ENCODE results near the gene NEK1. TPM values are rescaled to one million over a fixed set of nuclear protein-coding genes. Genes with fewer than 3 reads are reported as not detected.
A peak's percentile ranks its signal among the peaks of the same experiment; 100 is the strongest.

NEK1 gene
- total RNA-seq, 1 donor from 2014 or later, result 9.4 TPM

DNA sequence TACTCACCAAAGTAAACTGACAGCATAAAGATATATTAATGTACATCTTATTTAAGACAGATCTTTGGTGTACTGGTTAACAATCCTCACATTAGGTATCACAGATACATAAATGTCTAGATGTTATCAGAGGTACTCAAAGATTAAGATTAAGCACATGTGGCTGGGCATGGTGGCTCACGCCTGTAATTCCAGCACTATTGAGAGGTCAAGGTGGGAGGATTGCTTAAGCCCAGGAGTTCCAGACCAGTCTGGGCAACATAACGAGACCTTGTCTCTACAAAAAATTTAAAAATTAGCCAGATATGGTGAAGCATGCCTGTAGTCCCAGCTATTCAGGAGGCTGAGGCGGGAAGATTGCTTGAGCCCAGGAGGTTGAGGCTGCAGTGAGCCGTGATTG is 195.9 kb downstream of the NEK1 start:
- H3K36me3 Mint-ChIP-seq (ENCODE audit: low read depth), result peaks cover 7% of the 10 kb centered on the region

DNA sequence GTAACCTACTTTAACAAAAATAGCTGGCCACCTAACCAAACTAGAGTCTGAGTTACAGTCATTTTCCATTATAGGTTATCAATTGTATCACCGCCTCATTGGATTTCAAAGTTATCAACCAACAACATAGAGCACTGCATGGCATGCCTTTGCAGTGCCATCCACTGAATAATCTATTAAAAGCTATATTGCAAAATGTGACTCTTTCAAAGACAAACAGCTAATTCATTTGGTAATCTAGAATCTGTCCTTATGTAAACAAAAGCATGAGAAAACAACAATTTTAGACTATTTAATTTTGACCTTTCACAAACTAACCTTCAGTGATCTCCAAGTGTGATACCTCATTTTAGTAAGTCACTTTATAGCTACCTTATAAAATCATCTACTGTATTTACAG is 197.5 kb downstream of the NEK1 start:
- no peak for DNase-seq (ENCODE audit: low spot score)
- intact Hi-C loops (cut with micrococcal nuclease), result loop anchor here (5.0 to 10.0 kb wide), 4 partner anchors 70 to 553 kb away; partner anchors contain the start of genes CBR4 and NEK1
- Mint-ChIP-seq H3K36me3 (ENCODE audit: low read depth) (peaks cover 7% of the 10 kb centered on the region), H3K4me3 (ENCODE audit: low read depth) (no peak overlapping the region), H3K9me3 (no peaks in the 10 kb centered on the region), H3K4me1 (ENCODE audit: low read depth) (peaks cover 44% of the 10 kb centered on the region), H3K27me3 (ENCODE audit: low read depth) (no peaks in the 10 kb centered on the region), H3K27ac (no peak overlapping the region)

More for the DNA sequence above, 195.9 kb downstream of the NEK1 start:
- intact Hi-C loops (cut with micrococcal nuclease), result loop anchor here (5.0 to 10.0 kb wide), 3 partner anchors 68 to 404 kb away; partner anchors contain the start of genes CBR4 and NEK1
- Mint-ChIP-seq H3K4me3 (ENCODE audit: low read depth) (no peak overlapping the region), H3K27me3 (ENCODE audit: low read depth) (no peaks in the 10 kb centered on the region), H3K27ac (no peak overlapping the region), H3K9me3 (no peaks in the 10 kb centered on the region), H3K4me1 (ENCODE audit: low read depth) (peaks cover 34% of the 10 kb centered on the region)
- DNase-seq (ENCODE audit: low spot score), result no peak

DNA sequence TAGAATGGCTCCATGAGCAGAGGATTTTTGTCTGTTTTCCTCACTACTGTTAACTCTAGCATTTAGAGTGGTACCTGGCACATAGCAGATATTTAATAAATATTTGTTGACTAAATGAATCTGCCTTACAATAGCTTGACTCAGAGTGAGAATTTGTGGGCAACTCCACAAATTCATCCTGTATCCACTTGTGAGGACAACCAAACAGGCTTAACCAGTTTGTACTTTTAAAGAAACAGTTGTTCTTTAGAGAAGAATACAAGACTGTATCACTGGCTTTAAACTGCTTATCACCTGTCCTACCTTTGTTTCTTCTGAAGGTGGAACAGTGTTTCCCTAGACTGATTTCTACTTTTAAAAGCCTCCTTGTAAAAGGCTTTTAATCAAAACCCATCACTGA is 200.3 kb downstream of the NEK1 start:
- no peak for DNase-seq (ENCODE audit: low spot score)
- Mint-ChIP-seq H3K4me1 (ENCODE audit: low read depth) (peaks cover 38% of the 10 kb centered on the region), H3K4me3 (ENCODE audit: low read depth) (peak overlapping the region; percentile 5), H3K9me3 (no peaks in the 10 kb centered on the region), H3K27ac (no peak overlapping the region), H3K27me3 (ENCODE audit: low read depth) (no peaks in the 10 kb centered on the region), H3K36me3 (ENCODE audit: low read depth) (peaks cover 11% of the 10 kb centered on the region)
- intact Hi-C loops (cut with micrococcal nuclease), result loop anchor here (5.0 to 10.0 kb wide), 3 partner anchors 73 to 550 kb away; partner anchors contain the start of gene NEK1

DNA sequence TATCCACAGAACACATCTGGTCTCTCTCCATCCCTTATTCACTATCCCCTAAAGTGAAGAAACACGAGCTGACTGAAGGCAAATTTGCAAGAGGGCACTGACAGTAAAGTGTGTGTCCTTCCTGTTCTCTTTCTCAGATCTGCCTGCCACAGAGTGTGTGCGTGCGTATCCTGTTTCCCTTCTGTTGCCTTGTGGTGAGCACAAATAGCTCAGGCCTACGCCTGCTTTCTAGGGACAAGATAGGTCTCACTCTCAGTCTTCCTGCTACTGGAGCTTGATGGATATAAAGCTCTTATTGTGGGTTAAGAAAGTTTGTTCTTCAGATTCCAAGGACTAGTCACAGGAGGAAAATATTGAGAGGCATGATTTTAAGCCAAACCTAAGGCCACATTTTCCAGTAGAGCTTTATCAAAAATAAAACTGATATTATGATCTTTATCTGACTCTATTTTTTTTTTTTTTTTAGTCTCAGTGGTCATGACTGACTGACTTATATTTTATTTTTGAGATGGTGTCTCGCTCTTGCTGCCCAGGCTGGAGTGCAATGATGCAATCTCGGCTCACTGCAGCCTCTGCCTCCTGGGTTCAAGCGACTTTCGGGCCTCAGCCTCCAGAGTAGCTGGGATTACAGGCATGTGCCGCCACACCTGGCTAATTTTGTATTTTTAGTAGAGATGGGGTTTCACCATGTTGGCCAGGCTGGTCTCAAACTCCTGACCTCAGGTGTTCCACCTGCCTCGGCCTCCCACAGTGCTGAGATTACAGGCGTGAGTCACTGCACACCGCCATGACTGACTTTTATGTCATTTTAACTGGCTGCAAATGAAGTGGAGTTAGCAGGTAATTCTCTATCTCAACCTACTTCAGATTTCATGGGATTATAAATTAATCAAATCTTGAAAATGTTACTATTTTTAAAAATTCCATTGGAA is 201.3 kb downstream of the NEK1 start:
- Mint-ChIP-seq H3K4me3 (ENCODE audit: low read depth) (peak overlapping the region; percentile 10), H3K27me3 (ENCODE audit: low read depth) (no peaks in the 10 kb centered on the region), H3K27ac (peak overlapping the region; percentile 51), H3K4me1 (ENCODE audit: low read depth) (peaks cover 30% of the 10 kb centered on the region), H3K36me3 (ENCODE audit: low read depth) (peaks cover 9% of the 10 kb centered on the region), H3K9me3 (no peaks in the 10 kb centered on the region)
- peak; percentile 69 for DNase-seq (ENCODE audit: low spot score)
- intact Hi-C loops (cut with micrococcal nuclease), result loop anchor here (1.0 to 10.0 kb wide), 4 partner anchors 74 to 549 kb away; partner anchors contain the start of genes NEK1 and SH3RF1

DNA sequence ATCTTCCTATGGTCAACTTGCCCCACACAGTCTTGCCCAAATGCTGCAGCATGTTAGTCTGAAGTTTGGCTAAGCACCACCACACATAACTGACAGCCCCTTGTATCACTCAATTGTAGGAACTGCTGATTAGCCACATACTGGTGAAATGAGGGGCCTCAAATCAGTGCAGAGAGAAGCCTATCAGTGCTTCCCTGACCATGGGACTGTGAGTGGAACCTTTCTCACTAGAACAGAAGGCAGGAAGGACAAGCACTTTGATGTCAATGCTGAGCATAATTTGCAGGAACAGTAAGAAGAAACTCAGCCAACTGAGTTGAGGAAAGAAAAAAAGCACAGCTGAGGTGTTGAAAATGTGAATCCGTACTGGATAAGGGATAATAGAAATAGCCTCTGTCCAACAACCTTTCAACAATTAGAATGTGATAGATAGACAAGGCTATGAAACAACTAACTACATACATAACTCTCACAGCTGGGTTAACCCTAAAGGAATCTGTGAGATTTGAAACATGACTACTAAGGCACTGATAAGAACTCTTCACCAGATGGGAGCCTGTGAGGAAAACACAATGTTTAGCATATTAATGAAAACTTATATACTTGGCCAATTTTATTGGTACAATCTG is 205.1 kb downstream of the NEK1 start:
- peaks cover 6% of the 10 kb centered on the region for H3K36me3 Mint-ChIP-seq (ENCODE audit: low read depth)

DNA sequence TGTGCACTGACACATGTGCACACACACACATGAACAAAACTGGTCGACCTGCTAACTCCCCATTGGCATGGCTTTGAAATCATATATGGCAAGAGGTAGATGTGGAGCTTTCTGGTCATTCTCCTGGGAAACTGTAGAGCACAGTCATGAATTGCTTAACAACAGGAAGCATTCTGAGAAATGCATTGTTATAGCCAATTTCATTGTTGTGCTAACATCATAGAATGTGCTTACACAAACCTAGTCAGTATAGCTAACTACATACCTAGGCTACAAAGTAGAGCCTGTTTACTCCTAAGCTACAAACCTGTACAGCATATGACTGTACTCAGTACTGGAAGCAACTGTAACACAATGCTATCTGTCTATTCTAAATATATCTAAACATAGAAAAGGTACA is 207.4 kb downstream of the NEK1 start:
- DNase-seq (ENCODE audit: low spot score), result no peak
- Mint-ChIP-seq H3K9me3 (no peaks in the 10 kb centered on the region), H3K36me3 (ENCODE audit: low read depth) (peaks cover 12% of the 10 kb centered on the region), H3K27ac (no peak overlapping the region), H3K4me1 (ENCODE audit: low read depth) (peaks cover 7% of the 10 kb centered on the region), H3K27me3 (ENCODE audit: low read depth) (no peaks in the 10 kb centered on the region), H3K4me3 (ENCODE audit: low read depth) (no peak overlapping the region)
- intact Hi-C loops (cut with micrococcal nuclease), result no loop called here

More for the DNA sequence above, 205.1 kb downstream of the NEK1 start:
- no peak for DNase-seq (ENCODE audit: low spot score)
- intact Hi-C loops (cut with micrococcal nuclease), result no loop called here
- Mint-ChIP-seq H3K9me3 (no peaks in the 10 kb centered on the region), H3K4me1 (ENCODE audit: low read depth) (peaks cover 22% of the 10 kb centered on the region), H3K27me3 (ENCODE audit: low read depth) (no peaks in the 10 kb centered on the region), H3K27ac (no peak overlapping the region), H3K4me3 (ENCODE audit: low read depth) (no peak overlapping the region)

DNA sequence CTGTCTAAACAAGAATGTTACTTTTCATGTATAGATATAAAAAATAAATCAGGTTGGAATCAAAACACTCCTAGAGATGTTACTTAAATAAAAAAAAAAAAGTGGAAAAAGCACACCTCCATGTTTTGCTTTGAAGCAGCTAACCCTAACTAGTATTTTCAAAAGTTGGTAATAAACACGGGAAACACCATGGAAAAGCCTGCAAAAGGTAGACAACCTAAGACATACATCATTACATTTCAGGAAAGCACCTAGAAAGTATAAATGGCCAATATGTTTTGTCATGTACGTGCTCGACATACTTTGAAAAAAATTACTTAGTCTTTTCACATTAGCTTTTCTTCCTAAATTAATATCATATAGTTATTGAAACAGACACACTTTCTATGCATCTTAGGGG is 211.6 kb downstream of the NEK1 start:
- no peak overlapping the region for H3K4me3 Mint-ChIP-seq (ENCODE audit: low read depth)
- DNase-seq (ENCODE audit: low spot score), result no peak
- no peak overlapping the region for H3K27ac Mint-ChIP-seq
- H3K36me3 Mint-ChIP-seq (ENCODE audit: low read depth), result peaks cover 6% of the 10 kb centered on the region
- no peaks in the 10 kb centered on the region for H3K27me3 Mint-ChIP-seq (ENCODE audit: low read depth)
- intact Hi-C loops (cut with micrococcal nuclease), result no loop called here
- peaks cover 3% of the 10 kb centered on the region for H3K4me1 Mint-ChIP-seq (ENCODE audit: low read depth)
- no peaks in the 10 kb centered on the region for H3K9me3 Mint-ChIP-seq

DNA sequence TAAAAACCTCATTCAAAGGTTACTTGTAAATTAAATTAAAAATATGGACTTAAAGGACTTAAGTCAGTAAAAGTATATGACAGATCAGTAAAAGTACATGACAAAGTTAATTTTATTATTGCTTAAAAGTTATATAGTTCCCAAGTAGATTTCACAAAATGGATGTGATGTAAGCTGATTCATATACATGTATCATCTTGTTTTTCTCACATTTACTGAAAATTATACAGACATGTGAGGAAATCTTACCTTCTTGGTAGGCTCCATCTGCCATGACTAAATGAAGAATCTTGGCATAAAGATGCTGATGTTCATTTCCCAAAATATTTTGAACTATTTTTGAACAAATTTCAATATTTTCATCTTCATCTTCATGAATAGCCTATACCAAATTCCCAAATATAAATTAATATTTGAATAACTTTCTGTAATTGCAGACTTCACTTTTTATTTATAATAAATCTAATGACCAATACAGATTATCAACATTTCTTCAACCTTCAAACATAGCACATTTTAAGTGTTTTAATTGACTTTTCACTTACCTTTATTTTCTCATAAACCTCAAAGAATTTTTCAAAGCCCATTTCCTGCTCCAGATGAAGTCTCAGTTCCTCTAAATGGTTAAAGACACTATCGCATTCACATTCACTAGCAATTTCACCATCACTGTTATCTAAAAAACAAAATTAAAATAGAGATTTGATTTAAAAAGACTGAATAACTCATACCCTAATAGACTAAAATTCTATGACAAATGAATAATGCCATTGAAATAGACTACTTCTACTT is 212.2 kb downstream of the NEK1 start:
- peaks cover 6% of the 10 kb centered on the region for H3K36me3 Mint-ChIP-seq (ENCODE audit: low read depth)
- H3K27me3 Mint-ChIP-seq (ENCODE audit: low read depth), result no peaks in the 10 kb centered on the region
- H3K4me3 Mint-ChIP-seq (ENCODE audit: low read depth), result no peak overlapping the region
- intact Hi-C loops (cut with micrococcal nuclease), result no loop called here
- H3K27ac Mint-ChIP-seq, result no peak overlapping the region
- no peak for DNase-seq (ENCODE audit: low spot score)
- H3K9me3 Mint-ChIP-seq, result no peaks in the 10 kb centered on the region
- peaks cover 3% of the 10 kb centered on the region for H3K4me1 Mint-ChIP-seq (ENCODE audit: low read depth)

DNA sequence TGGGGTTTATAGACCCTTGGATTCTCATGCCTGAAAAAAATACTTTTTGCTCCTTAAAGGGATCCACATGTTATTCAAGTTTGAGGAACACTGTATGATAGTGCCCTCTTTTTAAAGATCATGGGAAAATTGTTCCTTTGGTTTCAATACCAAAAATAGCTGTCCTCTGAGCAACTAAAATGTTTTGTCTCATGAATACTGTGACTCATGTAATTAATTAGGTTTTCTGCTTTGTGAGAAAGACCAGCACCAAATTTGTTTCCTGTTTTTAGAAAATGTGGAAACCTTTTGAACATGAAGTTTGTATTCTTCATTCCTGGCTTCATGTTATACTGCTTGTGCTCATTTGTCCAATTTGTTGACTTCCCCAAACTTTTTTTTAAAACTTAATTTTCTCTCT is 214.1 kb downstream of the NEK1 start:
- intact Hi-C loops (cut with micrococcal nuclease), result no loop called here
- H3K4me1 Mint-ChIP-seq (ENCODE audit: low read depth), result peaks cover 2% of the 10 kb centered on the region
- no peak overlapping the region for H3K4me3 Mint-ChIP-seq (ENCODE audit: low read depth)
- H3K27me3 Mint-ChIP-seq (ENCODE audit: low read depth), result no peaks in the 10 kb centered on the region
- H3K27ac Mint-ChIP-seq, result no peak overlapping the region
- no peaks in the 10 kb centered on the region for H3K9me3 Mint-ChIP-seq
- no peak for DNase-seq (ENCODE audit: low spot score)
- H3K36me3 Mint-ChIP-seq (ENCODE audit: low read depth), result peaks cover 6% of the 10 kb centered on the region

DNA sequence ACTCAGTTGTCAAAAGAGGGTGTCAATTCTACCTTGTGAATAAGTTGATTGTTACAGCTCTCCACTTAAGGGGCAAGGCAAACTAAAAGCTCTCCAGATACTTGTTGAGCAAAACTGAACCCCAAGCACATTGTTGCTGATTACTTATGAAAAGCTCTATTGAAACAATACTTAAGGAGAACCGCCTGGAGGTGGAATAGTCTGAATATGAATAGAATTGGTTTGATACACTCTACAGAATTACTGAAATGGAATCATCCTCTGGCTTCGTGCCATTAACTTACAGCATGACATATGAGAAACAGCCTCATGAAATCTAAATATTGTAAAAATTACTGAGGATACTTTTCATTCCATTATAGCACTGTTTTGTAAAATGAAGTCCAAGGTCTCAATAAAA is 214.6 kb downstream of the NEK1 start:
- Mint-ChIP-seq H3K4me1 (ENCODE audit: low read depth) (peaks cover 2% of the 10 kb centered on the region), H3K36me3 (ENCODE audit: low read depth) (peaks cover 6% of the 10 kb centered on the region), H3K27ac (no peak overlapping the region), H3K4me3 (ENCODE audit: low read depth) (no peak overlapping the region), H3K27me3 (ENCODE audit: low read depth) (no peaks in the 10 kb centered on the region), H3K9me3 (no peaks in the 10 kb centered on the region)
- no peak for DNase-seq (ENCODE audit: low spot score)
- intact Hi-C loops (cut with micrococcal nuclease), result no loop called here

DNA sequence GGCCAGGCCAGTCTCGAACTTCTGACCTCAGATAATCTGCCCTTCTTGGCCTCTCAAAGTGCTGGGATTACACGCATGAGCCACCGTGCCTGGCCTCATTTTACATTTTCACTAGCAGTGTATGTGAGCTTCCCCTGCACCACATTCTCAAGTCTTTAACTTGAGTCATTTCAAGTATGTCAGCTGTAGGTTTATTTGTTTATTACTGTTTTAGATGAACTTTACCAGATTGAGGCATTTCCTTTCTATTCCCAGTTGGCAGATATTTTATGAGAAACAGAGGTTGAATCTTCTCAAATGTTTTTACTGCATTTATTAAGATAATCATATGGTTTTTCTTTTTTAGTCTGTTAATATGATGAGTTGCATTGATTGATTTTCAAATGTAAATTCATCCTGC is 227.0 kb downstream of the NEK1 start:
- intact Hi-C loops (cut with micrococcal nuclease), result no loop called here
- peaks cover 2% of the 10 kb centered on the region for H3K27me3 Mint-ChIP-seq (ENCODE audit: low read depth)
- H3K4me3 Mint-ChIP-seq (ENCODE audit: low read depth), result no peak overlapping the region
- H3K27ac Mint-ChIP-seq, result no peak overlapping the region
- no peaks in the 10 kb centered on the region for H3K36me3 Mint-ChIP-seq (ENCODE audit: low read depth)
- no peak for DNase-seq (ENCODE audit: low spot score)
- H3K9me3 Mint-ChIP-seq, result no peaks in the 10 kb centered on the region
- no peaks in the 10 kb centered on the region for H3K4me1 Mint-ChIP-seq (ENCODE audit: low read depth)

DNA sequence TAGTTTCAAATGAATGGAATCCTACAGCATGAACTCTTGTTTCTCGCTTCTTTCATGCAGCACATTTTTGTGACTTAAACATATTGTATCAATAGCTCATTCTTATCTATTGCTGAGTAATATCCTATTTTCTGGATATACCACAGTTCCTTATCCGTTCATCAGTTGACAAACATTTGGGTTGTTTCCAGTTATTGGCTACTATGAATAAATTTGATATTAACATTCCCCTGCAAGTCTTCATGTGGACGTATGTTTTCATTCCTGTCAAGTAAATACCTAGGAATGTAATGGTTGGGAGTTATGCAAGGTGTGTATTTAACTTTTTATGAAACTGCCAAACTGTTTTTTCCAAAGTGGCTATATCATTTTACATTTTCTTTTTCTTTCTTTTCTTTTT is 227.6 kb downstream of the NEK1 start:
- DNase-seq (ENCODE audit: low spot score), result no peak
- H3K27me3 Mint-ChIP-seq (ENCODE audit: low read depth), result no peaks in the 10 kb centered on the region
- intact Hi-C loops (cut with micrococcal nuclease), result no loop called here
- no peak overlapping the region for H3K4me3 Mint-ChIP-seq (ENCODE audit: low read depth)
- no peaks in the 10 kb centered on the region for H3K36me3 Mint-ChIP-seq (ENCODE audit: low read depth)
- no peak overlapping the region for H3K27ac Mint-ChIP-seq
- H3K9me3 Mint-ChIP-seq, result no peaks in the 10 kb centered on the region
- no peaks in the 10 kb centered on the region for H3K4me1 Mint-ChIP-seq (ENCODE audit: low read depth)

Data from activated T-helper 2 cell treated with anti-CD3 and anti-CD28 coated beads, Interferon-gamma antibody, Interleukin-2, Interleukin-4, amounts not matched to agents 10 μg/mL and 5 μg/mL and 100 μg/mL, durations not matched to agents 14 hours and 24 hours and 36 hours (primary cell).